Measurements from ENCODE around the gene TRIM66.

GRCh38 chr11:8722809-8723208 is 40.3 kb upstream of the TRIM66 start:
- no peak for TF ChIP-seq CBX3 (IDR thresholded peaks at IDR 0.05; ENCODE audit: borderline replicate concordance, low read depth)
- TF ChIP-seq CTCF (IDR thresholded peaks at IDR 0.05 in 2 of 3, conservative IDR thresholded peaks at IDR 0.05 in 1 of 3; ENCODE audit: control insufficient read depth in 2 of 3, extremely low read depth in 1 of 3, insufficient read depth in 1 of 3, low read depth in 3 of 3, low read length in 3 of 3): no peak
- no peak for TF ChIP-seq FOXK2 (IDR thresholded peaks at IDR 0.05)
- no peak for TF ChIP-seq CHD1 (IDR thresholded peaks at IDR 0.05; ENCODE audit: low read depth, low read length)
- no peak for TF ChIP-seq PKNOX1 (IDR thresholded peaks at IDR 0.05)
- TF ChIP-seq RFX5 (IDR thresholded peaks at IDR 0.05; ENCODE audit: low read depth, low read length): no peak
- TF ChIP-seq RCOR1 (conservative IDR thresholded peaks at IDR 0.05; ENCODE audit: low read depth, low read length): no peak
- no peak for TF ChIP-seq SREBF1 (IDR thresholded peaks at IDR 0.05; ENCODE audit: low read length)
- no peak for TF ChIP-seq NR2C2 (IDR thresholded peaks at IDR 0.05; ENCODE audit: borderline replicate concordance, control insufficient read depth, insufficient read length, low read depth)
- TF ChIP-seq KAT2A (conservative IDR thresholded peaks at IDR 0.05; ENCODE audit: control insufficient read depth, low read depth, low read length): no peak
- no peak for TF ChIP-seq SPI1 (IDR thresholded peaks at IDR 0.05; ENCODE audit: borderline replicate concordance, insufficient read depth, low read depth, low read length)
- TF ChIP-seq HCFC1 (IDR thresholded peaks at IDR 0.05; ENCODE audit: low read length): no peak
- TF ChIP-seq RAD51 (IDR thresholded peaks at IDR 0.05): no peak
- no peak for TF ChIP-seq JUND (IDR thresholded peaks at IDR 0.05; ENCODE audit: low read depth, low read length)

Measured in GM12878 (cell line).